Central memory CD8-positive, alpha-beta T cell (primary cell): ENCODE data around the gene TMEM106A.
A peak's percentile ranks its signal among the peaks of the same experiment; 100 is the strongest.
"Not testable (repeated sequence)": the region's sequence is repeated elsewhere in the genome, so short reads cannot be mapped to it uniquely, and the experiment has no call there.

Experiments used
- ATAC-seq: fragments of 150-1000 bp; cut with Tn5 transposase; replicated peaks from 2 replicates; pipeline ENCODE4 v1.10.0; 2022; ENCODE audit warnings: mild to moderate bottlenecking, moderate FRiP score, moderate number of reproducible peaks; ENCODE audit not compliant: poor library complexity, severe bottlenecking; ENCODE audit errors: extremely low read depth
- DNase-seq, 2 donors: peaks; one replicate each; pipeline ENCODE4 v3.0.0; 2021; ENCODE audit warnings: low spot score in 2 of 2
- H3K27ac Mint-ChIP-seq: one replicate; pipeline ENCODE4 v1.8.0; 2022; ENCODE audit warnings: low read depth, mild to moderate bottlenecking, moderate library complexity, mixed read lengths
- H3K27me3 Mint-ChIP-seq: one replicate; pipeline ENCODE4 v1.8.0; 2022; ENCODE audit warnings: mixed read lengths
- H3K36me3 Mint-ChIP-seq: one replicate; pipeline ENCODE4 v1.8.0; 2022; ENCODE audit warnings: mild to moderate bottlenecking, moderate library complexity, mixed read lengths; ENCODE audit not compliant: insufficient read depth
- H3K4me1 Mint-ChIP-seq: one replicate; pipeline ENCODE4 v1.8.0; 2022; ENCODE audit warnings: mixed read lengths
- H3K4me3 Mint-ChIP-seq: one replicate; pipeline ENCODE4 v1.8.0; 2022; ENCODE audit warnings: mild to moderate bottlenecking, moderate library complexity, mixed read lengths
- H3K9me3 Mint-ChIP-seq: one replicate; pipeline ENCODE4 v1.8.0; 2022; ENCODE audit warnings: mixed read lengths

TMEM106A gene

GRCh38 chr17:43211480-43212402 is at the start of gene TMEM106A:
TSS of gene TMEM106A (plus strand) at chr17:43211875. CDS start at chr17:43213042, 1,167 bp downstream.
- Mint-ChIP-seq H3K27me3 (no peaks in the 10 kb centered on the region), H3K4me1 (peaks cover 29% of the 10 kb centered on the region), H3K4me3 (peak within 1 kb of the TSS; percentile 91), H3K36me3 (peaks cover 22% of the 10 kb centered on the region), H3K9me3 (no peaks in the 10 kb centered on the region), H3K27ac (peak within 1 kb of the TSS; percentile 96)
- peak; percentile 93 for ATAC-seq
- peak; percentile 56 to 61 for DNase-seq

- H3K4me1 Mint-ChIP-seq, H3K9me3 Mint-ChIP-seq, DNase-seq, H3K27me3 Mint-ChIP-seq, ATAC-seq, H3K36me3 Mint-ChIP-seq, H3K4me3 Mint-ChIP-seq: not testable (repeated sequence)
- H3K27ac Mint-ChIP-seq: peak overlapping the region; percentile 47
These were observed 45.7 kb upstream of the TMEM106A start for GRCh38 chr17:43165971-43166370.

GRCh38 chr17:43169561-43170139 is 42.0 kb upstream of the TMEM106A start:
- no peak overlapping the region for H3K27ac Mint-ChIP-seq
- ATAC-seq: no peak
- no peak overlapping the region for H3K4me3 Mint-ChIP-seq
- DNase-seq: no peak
- no peaks in the 10 kb centered on the region for H3K36me3 Mint-ChIP-seq
- H3K9me3 Mint-ChIP-seq: no peaks in the 10 kb centered on the region
- no peaks in the 10 kb centered on the region for H3K27me3 Mint-ChIP-seq
- peaks cover 19% of the 10 kb centered on the region for H3K4me1 Mint-ChIP-seq

GRCh38 chr17:43170140-43170765 is 41.4 kb upstream of the TMEM106A start:
- DNase-seq: peak; percentile 68 to 88
- Mint-ChIP-seq H3K4me3 (no peak overlapping the region), H3K4me1 (peaks cover 19% of the 10 kb centered on the region), H3K9me3 (no peaks in the 10 kb centered on the region), H3K36me3 (peaks cover under 1% of the 10 kb centered on the region), H3K27me3 (no peaks in the 10 kb centered on the region), H3K27ac (no peak overlapping the region)
- ATAC-seq: peak; percentile 86

- DNase-seq (peak; percentile 88 to 97), ATAC-seq (peak; percentile 79)
- H3K4me1 Mint-ChIP-seq: peaks cover 27% of the 10 kb centered on the region
- H3K27me3 Mint-ChIP-seq: no peaks in the 10 kb centered on the region
- H3K9me3 Mint-ChIP-seq: no peaks in the 10 kb centered on the region
- H3K36me3 Mint-ChIP-seq: peaks cover 8% of the 10 kb centered on the region
- H3K27ac Mint-ChIP-seq: no peak within 1 kb of the TSS
- no peak within 1 kb of the TSS for H3K4me3 Mint-ChIP-seq
These were observed 40.7 kb upstream of the TMEM106A start, which contains the start of gene NBR1 for GRCh38 chr17:43170766-43171585. TSS of gene NBR1 (plus strand) at chr17:43171214. CDS start at chr17:43175800, 4,586 bp downstream.

GRCh38 chr17:43171586-43172487 is 39.8 kb upstream of the TMEM106A start:
- ATAC-seq (no peak), DNase-seq (no peak)
- Mint-ChIP-seq H3K4me1 (peaks cover 35% of the 10 kb centered on the region), H3K4me3 (no peak overlapping the region), H3K36me3 (peaks cover 14% of the 10 kb centered on the region), H3K27ac (peak overlapping the region; percentile 19), H3K27me3 (no peaks in the 10 kb centered on the region), H3K9me3 (no peaks in the 10 kb centered on the region)

GRCh38 chr17:43175213-43176118 is 36.2 kb upstream of the TMEM106A start:
- H3K9me3 Mint-ChIP-seq: no peaks in the 10 kb centered on the region
- H3K4me1 Mint-ChIP-seq: peaks cover 44% of the 10 kb centered on the region
- ATAC-seq (no peak), DNase-seq (no peak)
- no peaks in the 10 kb centered on the region for H3K27me3 Mint-ChIP-seq
- peak overlapping the region; percentile 75 for H3K27ac Mint-ChIP-seq
- H3K36me3 Mint-ChIP-seq: peaks cover 42% of the 10 kb centered on the region
- H3K4me3 Mint-ChIP-seq: peak overlapping the region; percentile 32

- no peaks in the 10 kb centered on the region for H3K27me3 Mint-ChIP-seq
- H3K9me3 Mint-ChIP-seq: no peaks in the 10 kb centered on the region
- H3K27ac Mint-ChIP-seq: peak overlapping the region; percentile 75
- ATAC-seq: no peak
- peaks cover 44% of the 10 kb centered on the region for H3K4me1 Mint-ChIP-seq
- peaks cover 46% of the 10 kb centered on the region for H3K36me3 Mint-ChIP-seq
- DNase-seq: no peak
- H3K4me3 Mint-ChIP-seq: peak overlapping the region; percentile 32
These were observed 35.5 kb upstream of the TMEM106A start for GRCh38 chr17:43176119-43176570.

GRCh38 chr17:43183921-43184320 is 27.8 kb upstream of the TMEM106A start:
- no peak for DNase-seq
- H3K27ac Mint-ChIP-seq: no peak overlapping the region
- ATAC-seq: no peak
- no peak overlapping the region for H3K4me3 Mint-ChIP-seq
- H3K9me3 Mint-ChIP-seq: no peaks in the 10 kb centered on the region
- no peaks in the 10 kb centered on the region for H3K27me3 Mint-ChIP-seq
- no peaks in the 10 kb centered on the region for H3K4me1 Mint-ChIP-seq
- peaks cover 57% of the 10 kb centered on the region for H3K36me3 Mint-ChIP-seq

- H3K9me3 Mint-ChIP-seq, H3K4me1 Mint-ChIP-seq, ATAC-seq, DNase-seq, H3K27me3 Mint-ChIP-seq, H3K27ac Mint-ChIP-seq, H3K4me3 Mint-ChIP-seq: not testable (repeated sequence)
- H3K36me3 Mint-ChIP-seq: peaks cover 64% of the 10 kb centered on the region
These were observed 25.0 kb upstream of the TMEM106A start for GRCh38 chr17:43186656-43187055.
